Bronchial epithelial cell (primary cell): ENCODE measurements around the gene ABHD12. TPM values are rescaled to one million over a fixed set of nuclear protein-coding genes. Genes with fewer than 3 reads are reported as not detected.

Source experiments
- DNase-seq: peaks from one replicate; pipeline ENCODE4 v3.0.0-alpha.2; 2010; ENCODE audit warnings: low read depth
- FAIRE-seq: peaks from 2 replicates; lab custom pipeline; 2011; peaks lifted over from hg19 to GRCh38; lab: Jason Lieb, UNC
- H3K27me3 ChIP-seq: 2 replicates; pipeline ENCODE4 v1.5.1; 2011; ENCODE audit warnings: low read length; ENCODE audit not compliant: control insufficient read depth, insufficient read depth
- H3K36me3 ChIP-seq: 2 replicates; pipeline ENCODE4 v1.5.1; 2011; ENCODE audit warnings: low read length; ENCODE audit not compliant: control insufficient read depth, insufficient read depth
- H3K4me3 ChIP-seq: 2 replicates; pipeline ENCODE4 v1.5.1; 2011; ENCODE audit warnings: mild to moderate bottlenecking, low read depth, low read length, control low read depth
- total RNA-seq: library from RNA; depleted of rRNA; stranded (reverse); fragments of >200 nt; gene quantifications from 2 replicates; pipeline ENCODE4 v1.2.1, GENCODE V29; 2014
- TF ChIP-seq, protein P1 (sequence below): IDR thresholded peaks from 2 replicates; pipeline ENCODE4 v1.5.1; 2011; ENCODE audit warnings: mild to moderate bottlenecking, moderate library complexity, low read length, control low read depth, inconsistent platforms; ENCODE audit not compliant: insufficient read depth, severe bottlenecking

The ABHD12 gene
- total RNA-seq, 1 donor from 2014 or later = 21.6 TPM

DNA sequence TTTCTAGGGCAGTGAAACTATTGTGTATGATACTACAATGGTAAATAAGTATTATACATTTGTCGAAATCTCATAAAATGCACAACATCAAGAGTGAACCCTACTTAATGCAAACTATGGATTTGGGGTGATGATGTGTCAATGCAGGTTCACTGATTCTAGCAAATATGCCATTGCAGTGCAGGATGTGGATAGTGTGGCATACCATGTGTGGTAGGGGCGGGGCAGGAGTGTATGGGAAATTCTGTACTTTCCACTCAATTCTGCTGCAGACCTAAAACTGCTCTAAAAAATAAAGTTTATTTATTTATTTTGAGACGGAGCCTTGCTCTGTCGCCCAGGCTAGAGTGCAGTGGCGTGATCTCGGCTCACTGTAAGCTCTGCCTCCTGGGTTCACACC lies 44.3 kb downstream of the ABHD12 start:
- Histone ChIP-seq H3K27me3 (no peaks in the 10 kb centered on the region), H3K4me3 (no peak overlapping the region), H3K36me3 (no peaks in the 10 kb centered on the region)
- DNase-seq (no peak), FAIRE-seq (no peak)
- TF ChIP-seq, protein P1, sequence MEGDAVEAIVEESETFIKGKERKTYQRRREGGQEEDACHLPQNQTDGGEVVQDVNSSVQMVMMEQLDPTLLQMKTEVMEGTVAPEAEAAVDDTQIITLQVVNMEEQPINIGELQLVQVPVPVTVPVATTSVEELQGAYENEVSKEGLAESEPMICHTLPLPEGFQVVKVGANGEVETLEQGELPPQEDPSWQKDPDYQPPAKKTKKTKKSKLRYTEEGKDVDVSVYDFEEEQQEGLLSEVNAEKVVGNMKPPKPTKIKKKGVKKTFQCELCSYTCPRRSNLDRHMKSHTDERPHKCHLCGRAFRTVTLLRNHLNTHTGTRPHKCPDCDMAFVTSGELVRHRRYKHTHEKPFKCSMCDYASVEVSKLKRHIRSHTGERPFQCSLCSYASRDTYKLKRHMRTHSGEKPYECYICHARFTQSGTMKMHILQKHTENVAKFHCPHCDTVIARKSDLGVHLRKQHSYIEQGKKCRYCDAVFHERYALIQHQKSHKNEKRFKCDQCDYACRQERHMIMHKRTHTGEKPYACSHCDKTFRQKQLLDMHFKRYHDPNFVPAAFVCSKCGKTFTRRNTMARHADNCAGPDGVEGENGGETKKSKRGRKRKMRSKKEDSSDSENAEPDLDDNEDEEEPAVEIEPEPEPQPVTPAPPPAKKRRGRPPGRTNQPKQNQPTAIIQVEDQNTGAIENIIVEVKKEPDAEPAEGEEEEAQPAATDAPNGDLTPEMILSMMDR = no peak

- no peak overlapping the region for H3K4me3 ChIP-seq
- FAIRE-seq = no peak
- TF ChIP-seq, protein P1 = no peak
- no peaks in the 10 kb centered on the region for H3K27me3 ChIP-seq
- DNase-seq = no peak
- no peaks in the 10 kb centered on the region for H3K36me3 ChIP-seq
These were observed 44.9 kb downstream of the ABHD12 start for GRCh38 chr20:25345721-25346120.

DNA sequence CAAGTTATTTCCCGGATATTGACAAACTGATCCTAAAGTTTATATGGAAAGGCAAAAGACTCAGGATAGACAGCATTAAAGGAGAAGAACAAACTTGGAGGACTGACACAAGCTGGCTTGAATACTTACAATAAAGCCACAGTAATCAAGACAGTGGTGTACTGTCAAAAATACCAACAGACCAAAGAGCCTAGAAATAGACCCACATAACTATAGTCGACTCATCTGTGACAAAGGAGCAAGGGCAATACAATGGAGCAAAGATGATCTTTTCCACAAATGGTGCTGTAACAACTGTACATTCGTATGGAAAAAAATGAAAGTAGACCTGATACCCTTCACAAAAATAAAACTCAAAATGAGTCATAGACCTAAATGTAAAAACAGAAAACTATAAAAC lies 46.0 kb downstream of the ABHD12 start:
- no peaks in the 10 kb centered on the region for H3K27me3 ChIP-seq
- no peaks in the 10 kb centered on the region for H3K36me3 ChIP-seq
- FAIRE-seq (no peak), DNase-seq (no peak)
- TF ChIP-seq, protein P1 = no peak
- no peak overlapping the region for H3K4me3 ChIP-seq

- TF ChIP-seq, protein P1 = no peak
- no peak overlapping the region for H3K4me3 ChIP-seq
- H3K27me3 ChIP-seq = no peaks in the 10 kb centered on the region
- no peak for FAIRE-seq
- no peaks in the 10 kb centered on the region for H3K36me3 ChIP-seq
- peak; percentile 48 for DNase-seq
These were observed 48.6 kb downstream of the ABHD12 start for GRCh38 chr20:25341716-25342680.

- no peaks in the 10 kb centered on the region for H3K36me3 ChIP-seq
- TF ChIP-seq, protein P1 = no peak
- no peak for FAIRE-seq
These were observed 50.3 kb downstream of the ABHD12 start for GRCh38 chr20:25340380-25340779.

More at GRCh38 chr20:25340380-25340779, 50.3 kb downstream of the ABHD12 start:
- DNase-seq = no peak
- H3K4me3 ChIP-seq = no peak overlapping the region
- H3K27me3 ChIP-seq = no peaks in the 10 kb centered on the region
